Body of pancreas (tissue), 4 donors: Measurements from ENCODE around the gene TRMT6.

Source experiments
- CTCF ChIP-seq, 7 experiments: fragments of 450-650 bp in 4 of 7; fragments of 200-600 bp in 3 of 7; sonication (generic) in 3 of 7; IDR thresholded peaks; one replicate each; pipeline ENCODE4 v1.5.1; 2016 to 2019; ENCODE audit warnings: antibody characterized with exemption in 7 of 7
- POLR2A ChIP-seq, 3 donors: fragments of 450-650 bp; IDR thresholded peaks; one replicate each; pipeline ENCODE4 v1.6.1; 2016; ENCODE audit warnings: antibody characterized with exemption in 3 of 3, mild to moderate bottlenecking in 2 of 3

GRCh38 chr20:5908981-5909380, 41.4 kb downstream of the TRMT6 start:
- no peak for TF ChIP-seq CTCF (IDR thresholded peaks at IDR 0.05)
- TF ChIP-seq POLR2A (IDR thresholded peaks at IDR 0.05), result no peak
